Fibroblast of villous mesenchyme (primary cell): ENCODE data around the gene LRRC10. TPM values are rescaled to one million over a fixed set of nuclear protein-coding genes. Genes with fewer than 3 reads are reported as not detected.

ENCODE experiments used
- DNase-seq: peaks from one replicate; pipeline ENCODE4 v3.0.0-alpha.2; 2010; ENCODE audit warnings: low read depth
- H3K4me3 ChIP-seq: 2 replicates; pipeline ENCODE4 v1.5.1; 2011; ENCODE audit warnings: low read depth, mild to moderate bottlenecking, low read length
- total RNA-seq: library from RNA; depleted of rRNA; stranded (reverse); fragments of >200 nt; gene quantifications from 2 replicates; pipeline ENCODE4 v1.2.3, GENCODE V29; 2012
- TF ChIP-seq, protein P1 (sequence below): IDR thresholded peaks from 2 replicates; pipeline ENCODE4 v1.5.1; 2012; ENCODE audit warnings: low read depth, mild to moderate bottlenecking, low read length; ENCODE audit not compliant: insufficient read depth

LRRC10 gene
- total RNA-seq, 1 donor, result not detected

DNA sequence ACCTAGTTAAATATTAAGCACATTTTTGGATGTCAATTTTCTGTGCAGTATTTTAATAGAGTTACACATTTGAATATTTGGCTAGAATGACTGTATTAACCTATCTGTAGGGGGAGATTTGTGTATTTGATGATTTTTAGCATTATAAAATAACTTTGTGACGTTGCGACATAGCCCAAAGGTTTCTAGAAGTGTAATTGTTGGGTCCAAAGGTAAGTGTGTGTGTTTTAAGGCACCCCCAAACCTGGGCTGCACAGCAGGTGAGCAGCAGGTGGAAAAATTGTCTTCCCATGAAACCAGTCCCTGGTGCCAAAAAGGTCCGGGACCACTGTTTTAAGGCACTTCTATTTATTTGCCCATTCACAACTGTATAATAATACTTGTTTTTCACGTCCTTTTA lies 22.2 kb downstream of the LRRC10 start:
- H3K4me3 ChIP-seq, result no peak overlapping the region
- no peak for DNase-seq
- TF ChIP-seq, protein P1, sequence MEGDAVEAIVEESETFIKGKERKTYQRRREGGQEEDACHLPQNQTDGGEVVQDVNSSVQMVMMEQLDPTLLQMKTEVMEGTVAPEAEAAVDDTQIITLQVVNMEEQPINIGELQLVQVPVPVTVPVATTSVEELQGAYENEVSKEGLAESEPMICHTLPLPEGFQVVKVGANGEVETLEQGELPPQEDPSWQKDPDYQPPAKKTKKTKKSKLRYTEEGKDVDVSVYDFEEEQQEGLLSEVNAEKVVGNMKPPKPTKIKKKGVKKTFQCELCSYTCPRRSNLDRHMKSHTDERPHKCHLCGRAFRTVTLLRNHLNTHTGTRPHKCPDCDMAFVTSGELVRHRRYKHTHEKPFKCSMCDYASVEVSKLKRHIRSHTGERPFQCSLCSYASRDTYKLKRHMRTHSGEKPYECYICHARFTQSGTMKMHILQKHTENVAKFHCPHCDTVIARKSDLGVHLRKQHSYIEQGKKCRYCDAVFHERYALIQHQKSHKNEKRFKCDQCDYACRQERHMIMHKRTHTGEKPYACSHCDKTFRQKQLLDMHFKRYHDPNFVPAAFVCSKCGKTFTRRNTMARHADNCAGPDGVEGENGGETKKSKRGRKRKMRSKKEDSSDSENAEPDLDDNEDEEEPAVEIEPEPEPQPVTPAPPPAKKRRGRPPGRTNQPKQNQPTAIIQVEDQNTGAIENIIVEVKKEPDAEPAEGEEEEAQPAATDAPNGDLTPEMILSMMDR, result no peak

DNA sequence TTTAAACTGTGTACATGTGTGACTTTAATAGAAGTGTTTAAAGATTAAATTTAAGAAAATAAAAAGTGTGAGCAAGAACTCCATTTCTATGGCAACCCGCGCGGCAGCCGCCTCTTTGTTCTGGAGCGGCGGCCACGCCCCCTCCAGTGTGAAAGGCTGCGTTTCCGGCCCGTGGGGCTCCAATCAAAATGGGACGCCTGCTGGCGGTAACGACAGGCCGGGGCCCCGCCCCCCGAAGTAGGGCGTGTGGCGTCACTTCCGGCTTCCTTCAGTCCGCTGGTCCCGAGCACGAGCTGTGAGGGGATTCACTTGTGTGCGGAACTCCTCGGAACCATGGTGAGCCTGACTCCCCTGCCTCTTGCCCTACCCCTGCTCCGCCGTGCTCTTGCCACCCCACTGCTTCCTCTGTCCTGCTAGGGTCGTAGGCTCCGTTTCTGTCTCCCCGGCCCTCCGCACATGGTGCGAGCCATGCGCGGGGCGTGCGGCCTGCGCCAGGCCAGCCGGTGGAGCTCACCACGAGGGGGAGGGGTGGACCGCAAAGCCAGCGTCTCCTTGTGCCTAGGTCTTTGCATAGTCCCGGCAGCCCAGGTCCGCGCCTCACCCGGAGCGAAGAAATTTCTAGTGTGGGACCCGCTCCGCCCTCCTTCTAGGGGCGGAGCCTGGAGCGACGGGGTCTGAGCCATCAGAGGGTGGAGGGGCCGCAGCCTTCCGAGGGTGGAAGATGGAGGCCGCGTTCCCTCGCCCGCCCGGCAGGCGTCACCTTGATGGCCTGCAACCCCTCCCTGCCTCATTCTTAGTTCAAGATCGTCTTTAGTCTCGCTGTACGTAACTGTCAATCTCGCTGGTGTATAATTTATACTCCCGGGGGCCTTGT lies 25.3 kb downstream of the LRRC10 start, which contains the start of gene CCT2:
TSS of gene CCT2 (plus strand) at position 271 of the 874 bp plus-strand sequence. CDS start at position 334, 63 bp downstream.
- TF ChIP-seq, protein P1, result peak; percentile 34
- H3K4me3 ChIP-seq, result peak within 1 kb of the TSS; percentile 100
- DNase-seq, result peak; percentile 94

DNA sequence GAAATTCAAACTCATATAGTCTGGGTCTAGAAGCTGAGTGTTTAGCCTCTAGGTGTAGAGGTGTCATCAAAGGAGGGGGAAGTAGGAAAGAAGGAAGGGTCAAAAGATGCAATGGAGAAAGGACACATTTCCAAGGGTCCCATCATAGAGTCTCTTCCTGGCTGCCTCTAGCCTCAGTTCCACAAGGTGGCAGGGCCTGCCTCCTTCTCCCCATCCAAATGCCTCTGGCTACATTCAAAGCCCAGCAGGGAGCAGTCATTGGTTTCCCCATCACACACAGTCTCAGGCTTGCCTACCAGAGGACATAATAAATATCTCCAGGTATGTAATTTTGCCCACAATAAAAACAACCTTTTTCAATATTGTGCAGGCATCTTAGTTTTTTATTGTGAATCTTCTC lies 27.5 kb downstream of the LRRC10 start:
- TF ChIP-seq, protein P1, result peak; percentile 12
- no peak overlapping the region for H3K4me3 ChIP-seq
- no peak for DNase-seq

DNA sequence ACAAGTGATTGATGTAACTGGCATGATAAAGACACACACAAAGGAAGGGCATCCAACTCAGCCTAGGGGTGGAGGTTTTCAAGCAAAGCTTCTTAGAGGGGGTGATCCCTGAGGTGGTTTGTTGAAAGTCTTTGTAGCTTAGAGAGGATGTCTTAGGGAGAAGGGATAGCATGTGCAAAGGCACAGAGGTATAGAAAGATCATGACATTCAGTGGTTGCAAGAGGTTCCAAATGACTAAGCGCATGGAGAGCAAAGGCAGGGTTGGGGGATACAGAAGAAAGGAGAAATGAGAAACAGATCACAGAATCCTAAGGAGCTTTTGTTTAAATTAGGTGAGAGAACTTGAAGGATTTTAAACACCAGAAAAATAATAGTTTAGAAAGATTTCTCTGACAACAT lies 30.6 kb downstream of the LRRC10 start:
- TF ChIP-seq, protein P1, result no peak

DNA sequence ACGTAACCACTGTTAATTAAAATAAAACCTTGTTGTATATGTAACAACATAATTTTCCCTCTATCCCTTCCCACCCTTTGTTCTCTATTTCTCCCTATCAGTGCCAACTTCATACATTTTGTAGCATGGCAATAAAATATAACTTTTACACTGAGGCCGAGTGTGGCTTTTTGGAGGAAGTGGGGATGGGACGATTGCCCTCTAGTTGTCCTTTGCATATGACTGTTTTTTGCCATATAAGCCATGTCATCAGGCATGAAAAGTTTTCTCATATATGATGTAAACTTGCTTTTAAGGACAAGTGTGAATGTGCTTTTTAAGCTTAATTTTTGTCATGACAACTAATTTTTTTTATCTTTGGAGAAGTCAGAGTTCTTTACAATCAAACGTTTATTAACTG lies 31.7 kb downstream of the LRRC10 start:
- no peak overlapping the region for H3K4me3 ChIP-seq
- TF ChIP-seq, protein P1, result no peak
- no peak for DNase-seq

More for the DNA sequence above, 30.6 kb downstream of the LRRC10 start:
- no peak for DNase-seq
- H3K4me3 ChIP-seq, result no peak overlapping the region

DNA sequence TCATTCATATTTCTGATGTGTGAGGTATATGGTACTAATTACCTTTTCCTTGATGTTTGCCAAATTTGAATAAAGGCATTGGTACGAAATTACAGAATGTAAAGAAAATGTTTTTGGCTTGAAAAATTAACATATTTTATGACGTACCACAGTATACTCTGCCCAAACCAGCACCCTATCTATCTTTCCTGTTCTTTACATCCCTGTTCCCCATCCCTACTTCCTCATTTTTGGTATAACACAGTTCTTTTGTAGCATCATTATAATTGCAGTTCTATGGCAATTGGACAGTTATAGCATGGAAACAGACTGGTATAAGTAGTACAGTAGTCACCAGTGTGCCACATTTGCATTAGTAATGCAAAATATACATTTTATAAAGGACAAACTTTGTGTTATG lies 32.4 kb downstream of the LRRC10 start:
- TF ChIP-seq, protein P1, result no peak
- H3K4me3 ChIP-seq, result no peak overlapping the region
- no peak for DNase-seq
